Keratinocyte (primary cell): ENCODE results near the gene NTN1. TPM values are rescaled to one million over a fixed set of nuclear protein-coding genes. Genes with fewer than 3 reads are reported as not detected.

Source experiments
- DNase-seq: peaks from one replicate; pipeline ENCODE4 v3.0.0-alpha.2; 2011; ENCODE audit warnings: low read depth, missing footprints, low spot score
- FAIRE-seq: peaks from 2 replicates; lab custom pipeline; 2011; peaks lifted over from hg19 to GRCh38; lab: Jason Lieb, UNC
- H2AFZ ChIP-seq: 2 replicates; pipeline ENCODE4 v1.6.0; 2012; ENCODE audit warnings: low read length, control low read depth, inconsistent platforms; ENCODE audit not compliant: control insufficient read depth
- H3K27ac ChIP-seq: 2 replicates; pipeline ENCODE4 v1.5.1; 2011; ENCODE audit warnings: low read length; ENCODE audit not compliant: control insufficient read depth, insufficient read depth
- H3K27me3 ChIP-seq: 3 replicates; pipeline ENCODE4 v1.6.0; 2011; ENCODE audit warnings: low read length; ENCODE audit not compliant: control insufficient read depth, insufficient read depth; ENCODE audit errors: extremely low read depth
- H3K36me3 ChIP-seq, 2 experiments: 2 replicates in 1 of 2; 3 replicates in 1 of 2; pipeline ENCODE4 v1.5.1; 2011; ENCODE audit warnings: low read length in 2 of 2, mild to moderate bottlenecking in 1 of 2; ENCODE audit not compliant: control insufficient read depth in 2 of 2, insufficient read depth in 2 of 2; ENCODE audit errors: extremely low read depth in 1 of 2
- H3K4me1 ChIP-seq: 3 replicates; pipeline ENCODE4 v1.5.1; 2011; ENCODE audit warnings: low read length; ENCODE audit not compliant: control insufficient read depth, insufficient read depth; ENCODE audit errors: extremely low read depth
- H3K4me2 ChIP-seq: 3 replicates; pipeline ENCODE4 v1.6.0; 2011; ENCODE audit warnings: low read depth, low read length; ENCODE audit not compliant: control insufficient read depth, insufficient read depth; ENCODE audit errors: extremely low read depth
- H3K4me3 ChIP-seq, 3 experiments: fragments of 200-600 bp in 1 of 3; sonication (generic) in 1 of 3; 2 replicates in 2 of 3; 3 replicates in 1 of 3; pipeline ENCODE4 v1.5.1; 2011 to 2016; ENCODE audit warnings: low read length in 3 of 3, mild to moderate bottlenecking in 3 of 3, control low read depth in 2 of 3, inconsistent platforms in 1 of 3, low read depth in 1 of 3, mixed read lengths in 1 of 3, mixed run types in 1 of 3, moderate library complexity in 1 of 3; ENCODE audit not compliant: control insufficient read depth in 2 of 3, insufficient read depth in 2 of 3; ENCODE audit errors: extremely low read depth in 1 of 3
- H3K79me2 ChIP-seq: 2 replicates; pipeline ENCODE4 v1.6.0; 2012; ENCODE audit warnings: low read length; ENCODE audit not compliant: control insufficient read depth, insufficient read depth
- H3K9ac ChIP-seq: 3 replicates; pipeline ENCODE4 v1.6.0; 2011; ENCODE audit warnings: low read length; ENCODE audit not compliant: control insufficient read depth, insufficient read depth; ENCODE audit errors: extremely low read depth
- H3K9me1 ChIP-seq: 3 replicates; pipeline ENCODE4 v1.6.0; 2011; ENCODE audit warnings: low read length; ENCODE audit not compliant: control insufficient read depth, insufficient read depth; ENCODE audit errors: extremely low read depth
- H3K9me3 ChIP-seq: 2 replicates; pipeline ENCODE4 v1.5.1; 2012; ENCODE audit warnings: low read depth, low read length; ENCODE audit not compliant: control insufficient read depth
- H4K20me1 ChIP-seq: 3 replicates; pipeline ENCODE4 v1.6.0; 2011; ENCODE audit warnings: low read length; ENCODE audit not compliant: control insufficient read depth, insufficient read depth; ENCODE audit errors: extremely low read depth
- CTCF ChIP-seq, 3 experiments: IDR thresholded peaks in 1 of 3; conservative IDR thresholded peaks in 1 of 3; optimal IDR thresholded peaks in 1 of 3; 2 replicates in 2 of 3; 3 replicates in 1 of 3; pipeline versions ENCODE3 to v1.5.1; 2011; ENCODE audit warnings: low read length in 3 of 3, mild to moderate bottlenecking in 3 of 3, moderate library complexity in 2 of 3, control low read depth in 1 of 3, inconsistent platforms in 1 of 3; ENCODE audit not compliant: insufficient read depth in 2 of 3; ENCODE audit errors: extremely low read depth in 1 of 3
- EZH2 ChIP-seq: IDR thresholded peaks from one replicate; pipeline ENCODE4 v1.6.1; 2012; ENCODE audit warnings: inconsistent platforms, mild to moderate bottlenecking, low read length, moderate library complexity
- dilution Hi-C: fragments of 300-500 bp; cut with MboI; formaldehyde crosslinking; loops from one replicate; pipeline ENCODE4 v1.7.0; 2020; ENCODE audit warnings: low sequenced_read_pairs; ENCODE audit not compliant: extremely low pct_ligation_motif_present
- polyA plus RNA-seq, 5 experiments: library from polyadenylated mRNA; depleted of rRNA in 3 of 5; stranded (reverse) in 3 of 5; stranded (forward) in 1 of 5; unstranded in 1 of 5; fragments of >200 nt; gene quantifications; 1 replicate in 1 of 5; 2 replicates in 3 of 5; 3 replicates in 1 of 5; pipeline versions ENCODE4 v1.2.1 to v1.2.3, GENCODE V29; 2011 to 2012; ENCODE audit warnings: missing spikeins in 2 of 5, low read depth in 1 of 5, low replicate concordance in 1 of 5

Gene NTN1
- polyA plus RNA-seq, 1 donor (not counting 4 experiments of a cell fraction or from before 2014, with no cell fraction given) = 0.10 TPM

- no peaks in the 10 kb centered on the region for H3K9me3 ChIP-seq
- no peaks in the 10 kb centered on the region for H4K20me1 ChIP-seq
- no peak overlapping the region for H3K4me2 ChIP-seq
- no peak overlapping the region for H2AFZ ChIP-seq
- H3K27me3 ChIP-seq = no peaks in the 10 kb centered on the region
- no peaks in the 10 kb centered on the region for H3K4me1 ChIP-seq
- no peak for FAIRE-seq
- no peaks in the 10 kb centered on the region for H3K36me3 ChIP-seq
- no peaks in the 10 kb centered on the region for H3K9me1 ChIP-seq
- TF ChIP-seq CTCF (optimal IDR thresholded peaks at IDR 0.05 in 1 of 3, IDR thresholded peaks at IDR 0.05 in 1 of 3, conservative IDR thresholded peaks at IDR 0.05 in 1 of 3; ENCODE audit: extremely low read depth in 1 of 3, insufficient read depth in 2 of 3, low read length in 3 of 3) (no peak), EZH2 (no peak)
- no peaks in the 10 kb centered on the region for H3K79me2 ChIP-seq
- H3K27ac ChIP-seq = no peak overlapping the region
- H3K4me3 ChIP-seq = no peak overlapping the region
- dilution Hi-C loops = no loop called here
- no peak overlapping the region for H3K9ac ChIP-seq
- no peak for DNase-seq
These were observed 119.5 kb downstream of the NTN1 start for GRCh38 chr17:9140550-9141424.

- H3K9me1 ChIP-seq = no peaks in the 10 kb centered on the region
- H3K4me1 ChIP-seq = no peaks in the 10 kb centered on the region
- no peak overlapping the region for H3K4me3 ChIP-seq
- DNase-seq = no peak
- H3K79me2 ChIP-seq = no peaks in the 10 kb centered on the region
- H3K36me3 ChIP-seq = no peaks in the 10 kb centered on the region
- H4K20me1 ChIP-seq = no peaks in the 10 kb centered on the region
- dilution Hi-C loops = no loop called here
- no peaks in the 10 kb centered on the region for H3K9me3 ChIP-seq
- no peaks in the 10 kb centered on the region for H3K27me3 ChIP-seq
- H3K27ac ChIP-seq = no peak overlapping the region
- no peak overlapping the region for H3K4me2 ChIP-seq
- no peak overlapping the region for H3K9ac ChIP-seq
- TF ChIP-seq CTCF (optimal IDR thresholded peaks at IDR 0.05 in 1 of 3, IDR thresholded peaks at IDR 0.05 in 1 of 3, conservative IDR thresholded peaks at IDR 0.05 in 1 of 3; ENCODE audit: extremely low read depth in 1 of 3, insufficient read depth in 2 of 3, low read length in 3 of 3) (no peak), EZH2 (no peak)
- H2AFZ ChIP-seq = no peak overlapping the region
- no peak for FAIRE-seq
These were observed 120.1 kb downstream of the NTN1 start for GRCh38 chr17:9141425-9141753.
